Measurements from ENCODE around the gene MYD88. TPM values are rescaled to one million over a fixed set of nuclear protein-coding genes. Genes with fewer than 3 reads are reported as not detected.

The MYD88 gene
- total RNA-seq, 1 donor from 2014 or later = 39.5 TPM

GRCh38 chr3:38114875-38115644, 23.4 kb upstream of the MYD88 start:
- Mint-ChIP-seq H3K4me1 (no peaks in the 10 kb centered on the region), H3K36me3 (ENCODE audit: low read depth) (no peaks in the 10 kb centered on the region), H3K4me3 (no peak overlapping the region), H3K27me3 (ENCODE audit: low read depth) (no peaks in the 10 kb centered on the region), H3K27ac (ENCODE audit: unreplicated experiment) (no peak overlapping the region), H3K9me3 (no peaks in the 10 kb centered on the region)
- no peak for TF ChIP-seq CTCF (conservative IDR thresholded peaks at IDR 0.05)
- DNase-seq (ENCODE audit: low read depth, low spot score) = no peak

- TF ChIP-seq CTCF (conservative IDR thresholded peaks at IDR 0.05) = no peak
- no peaks in the 10 kb centered on the region for H3K27me3 Mint-ChIP-seq (ENCODE audit: low read depth)
- H3K4me3 Mint-ChIP-seq = no peak overlapping the region
- H3K4me1 Mint-ChIP-seq = no peaks in the 10 kb centered on the region
- no peaks in the 10 kb centered on the region for H3K36me3 Mint-ChIP-seq (ENCODE audit: low read depth)
- no peak for DNase-seq (ENCODE audit: low read depth, low spot score)
- no peaks in the 10 kb centered on the region for H3K9me3 Mint-ChIP-seq
- no peak overlapping the region for H3K27ac Mint-ChIP-seq (ENCODE audit: unreplicated experiment)
These were observed 22.6 kb upstream of the MYD88 start for GRCh38 chr3:38115645-38116427.

- H3K4me1 Mint-ChIP-seq = no peaks in the 10 kb centered on the region
- H3K36me3 Mint-ChIP-seq (ENCODE audit: low read depth) = no peaks in the 10 kb centered on the region
- H3K4me3 Mint-ChIP-seq = no peak overlapping the region
- DNase-seq (ENCODE audit: low read depth, low spot score) = no peak
- TF ChIP-seq CTCF (conservative IDR thresholded peaks at IDR 0.05) = no peak
- no peaks in the 10 kb centered on the region for H3K27me3 Mint-ChIP-seq (ENCODE audit: low read depth)
- no peak overlapping the region for H3K27ac Mint-ChIP-seq (ENCODE audit: unreplicated experiment)
- no peaks in the 10 kb centered on the region for H3K9me3 Mint-ChIP-seq
These were observed 21.8 kb upstream of the MYD88 start for GRCh38 chr3:38116471-38117162.

GRCh38 chr3:38117163-38117716, 21.2 kb upstream of the MYD88 start:
- H3K27me3 Mint-ChIP-seq (ENCODE audit: low read depth) = no peaks in the 10 kb centered on the region
- H3K27ac Mint-ChIP-seq (ENCODE audit: unreplicated experiment) = no peak overlapping the region
- H3K4me1 Mint-ChIP-seq = no peaks in the 10 kb centered on the region
- no peak for DNase-seq (ENCODE audit: low read depth, low spot score)
- no peak overlapping the region for H3K4me3 Mint-ChIP-seq
- H3K36me3 Mint-ChIP-seq (ENCODE audit: low read depth) = no peaks in the 10 kb centered on the region
- H3K9me3 Mint-ChIP-seq = no peaks in the 10 kb centered on the region
- no peak for TF ChIP-seq CTCF (conservative IDR thresholded peaks at IDR 0.05)

GRCh38 chr3:38117748-38118420, 20.6 kb upstream of the MYD88 start:
- peak; percentile 39 for DNase-seq (ENCODE audit: low read depth, low spot score)
- Mint-ChIP-seq H3K4me3 (no peak overlapping the region), H3K27ac (ENCODE audit: unreplicated experiment) (no peak overlapping the region), H3K36me3 (ENCODE audit: low read depth) (peaks cover 3% of the 10 kb centered on the region), H3K4me1 (no peaks in the 10 kb centered on the region), H3K27me3 (ENCODE audit: low read depth) (no peaks in the 10 kb centered on the region), H3K9me3 (no peaks in the 10 kb centered on the region)
- peak; percentile 70 for TF ChIP-seq CTCF (conservative IDR thresholded peaks at IDR 0.05)
